Caco-2 (cell line): ENCODE results near the gene SPHK2. TPM values are rescaled to one million over a fixed set of nuclear protein-coding genes. Genes with fewer than 3 reads are reported as not detected.
A peak's percentile ranks its signal among the peaks of the same experiment; 100 is the strongest.

Source experiments
- BruUV-seq: library from RNA; stranded (reverse); fragments of 400-500 nt; replicated peaks from 2 replicates; lab custom pipeline; 2021; lab: Mats Ljungman, UMichigan
- CTCF ChIA-PET: fragments of 300-600 bp; sonication (Branson Sonifier 250); formaldehyde crosslinking; loops from one replicate; lab custom pipeline; 2022; ENCODE audit warnings: antibody characterized with exemption; lab: Charles Lee
- POLR2A ChIA-PET: fragments of 300-600 bp; sonication (Branson Sonifier 250); formaldehyde crosslinking; loops from one replicate; lab custom pipeline; 2022; ENCODE audit warnings: antibody characterized with exemption; lab: Charles Lee
- DNase-seq, 2 experiments: peaks; one replicate each; pipeline versions ENCODE4 v3.0.0 to v3.0.0-alpha.2; 2020 to 2022
- H3K27me3 ChIP-seq: replicated peaks from 2 replicates; pipeline ENCODE4 v1.6.0; 2011; ENCODE audit warnings: low read length; ENCODE audit not compliant: control insufficient read depth, insufficient read depth
- H3K36me3 ChIP-seq: 2 replicates; pipeline ENCODE4 v1.5.1; 2011; ENCODE audit warnings: low read length; ENCODE audit not compliant: control insufficient read depth, insufficient read depth
- H3K4me1 ChIP-seq: fragments of 250-450 bp; sonication (Bioruptor Pico); 2 replicates; pipeline ENCODE4 v1.5.1; 2020; ENCODE audit warnings: mild to moderate bottlenecking
- H3K4me3 ChIP-seq: 2 replicates; pipeline ENCODE4 v1.5.1; 2011; ENCODE audit warnings: low read depth, mild to moderate bottlenecking, control low read depth, low read length
- H3K9me3 ChIP-seq: fragments of 250-450 bp; sonication (Bioruptor Pico); 2 replicates; pipeline ENCODE4 v1.5.1; 2020; ENCODE audit warnings: mild to moderate bottlenecking, moderate library complexity
- H3K27ac Mint-ChIP-seq: one replicate; pipeline ENCODE4 v1.8.0; 2022; ENCODE audit warnings: mixed read lengths; ENCODE audit not compliant: unreplicated experiment
- H3K27me3 Mint-ChIP-seq: one replicate; pipeline ENCODE4 v1.8.0; 2022; ENCODE audit warnings: mixed read lengths; ENCODE audit not compliant: insufficient read depth, unreplicated experiment
- H3K36me3 Mint-ChIP-seq: one replicate; pipeline ENCODE4 v1.8.0; 2022; ENCODE audit warnings: mild to moderate bottlenecking, mixed read lengths; ENCODE audit not compliant: insufficient read depth, unreplicated experiment
- H3K4me1 Mint-ChIP-seq: one replicate; pipeline ENCODE4 v1.8.0; 2022; ENCODE audit warnings: low read depth, mixed read lengths; ENCODE audit not compliant: unreplicated experiment
- H3K4me3 Mint-ChIP-seq: one replicate; pipeline ENCODE4 v1.8.0; 2022; ENCODE audit warnings: mild to moderate bottlenecking, moderate library complexity, mixed read lengths; ENCODE audit not compliant: unreplicated experiment
- H3K9me3 Mint-ChIP-seq: one replicate; pipeline ENCODE4 v1.8.0; 2022; ENCODE audit warnings: mixed read lengths; ENCODE audit not compliant: unreplicated experiment
- intact Hi-C: fragments of 100-400 bp; cut with micrococcal nuclease; formaldehyde crosslinking; loops from one replicate; pipeline ENCODE4 v1.10.0; 2022; ENCODE audit not compliant: unreplicated experiment
- total RNA-seq: library from RNA; stranded (reverse); gene quantifications from 2 replicates; pipeline ENCODE4 v1.2.3, GENCODE V29; 2022
- TF ChIP-seq, protein P1 (sequence below), 2 experiments: fragments of 200-600 bp in 1 of 2; IDR thresholded peaks; 1 replicate in 1 of 2; 2 replicates in 1 of 2; pipeline versions ENCODE4 v1.5.1 to v1.8.0; 2011 to 2022; ENCODE audit warnings: antibody characterized with exemption in 1 of 2, control low read depth in 1 of 2, inconsistent platforms in 1 of 2, low read depth in 1 of 2, low read length in 1 of 2, mild to moderate bottlenecking in 1 of 2, moderate library complexity in 1 of 2; ENCODE audit not compliant: insufficient read depth in 1 of 2, severe bottlenecking in 1 of 2, unreplicated experiment in 1 of 2

Gene SPHK2
- total RNA-seq, 1 experiment from 2014 or later = 140 TPM

DNA sequence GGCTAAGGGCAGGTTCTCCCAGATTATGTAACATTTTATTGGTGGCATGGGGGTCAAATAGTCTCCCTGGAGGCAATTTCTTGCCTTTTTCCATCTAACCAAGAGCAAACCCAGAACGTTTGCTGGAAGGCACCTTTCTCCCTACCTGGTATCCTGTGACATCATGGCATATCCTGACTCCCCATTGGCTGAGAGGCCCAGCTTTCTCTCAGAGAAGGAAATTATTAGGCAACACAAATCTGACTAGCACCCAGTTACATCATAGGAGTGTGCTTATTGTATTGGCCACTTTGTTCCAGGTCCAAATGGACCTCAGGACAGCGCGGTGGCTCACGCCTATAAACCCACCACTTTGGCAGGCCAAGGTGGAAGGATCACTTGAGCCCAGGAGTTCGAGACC is 40.5 kb downstream of the SPHK2 start:
- H3K9me3 ChIP-seq = no peaks in the 10 kb centered on the region
- POLR2A ChIA-PET = no interaction called here
- H3K4me1 ChIP-seq = peaks cover 10% of the 10 kb centered on the region; the same call in 1 of the 2 replicates
- Mint-ChIP-seq H3K36me3 (peaks cover 9% of the 10 kb centered on the region), H3K9me3 (no peaks in the 10 kb centered on the region), H3K4me3 (no peak overlapping the region), H3K27ac (no peak overlapping the region), H3K4me1 (no peaks in the 10 kb centered on the region), H3K27me3 (no peaks in the 10 kb centered on the region)
- BruUV-seq = no TSS peak
- H3K36me3 ChIP-seq = no peaks in the 10 kb centered on the region
- intact Hi-C loops = no loop called here
- CTCF ChIA-PET = no interaction called here
- H3K27me3 ChIP-seq = no peaks in the 10 kb centered on the region
- no peak overlapping the region for H3K4me3 ChIP-seq
- TF ChIP-seq, protein P1, sequence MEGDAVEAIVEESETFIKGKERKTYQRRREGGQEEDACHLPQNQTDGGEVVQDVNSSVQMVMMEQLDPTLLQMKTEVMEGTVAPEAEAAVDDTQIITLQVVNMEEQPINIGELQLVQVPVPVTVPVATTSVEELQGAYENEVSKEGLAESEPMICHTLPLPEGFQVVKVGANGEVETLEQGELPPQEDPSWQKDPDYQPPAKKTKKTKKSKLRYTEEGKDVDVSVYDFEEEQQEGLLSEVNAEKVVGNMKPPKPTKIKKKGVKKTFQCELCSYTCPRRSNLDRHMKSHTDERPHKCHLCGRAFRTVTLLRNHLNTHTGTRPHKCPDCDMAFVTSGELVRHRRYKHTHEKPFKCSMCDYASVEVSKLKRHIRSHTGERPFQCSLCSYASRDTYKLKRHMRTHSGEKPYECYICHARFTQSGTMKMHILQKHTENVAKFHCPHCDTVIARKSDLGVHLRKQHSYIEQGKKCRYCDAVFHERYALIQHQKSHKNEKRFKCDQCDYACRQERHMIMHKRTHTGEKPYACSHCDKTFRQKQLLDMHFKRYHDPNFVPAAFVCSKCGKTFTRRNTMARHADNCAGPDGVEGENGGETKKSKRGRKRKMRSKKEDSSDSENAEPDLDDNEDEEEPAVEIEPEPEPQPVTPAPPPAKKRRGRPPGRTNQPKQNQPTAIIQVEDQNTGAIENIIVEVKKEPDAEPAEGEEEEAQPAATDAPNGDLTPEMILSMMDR (IDR thresholded peaks at IDR 0.05; ENCODE audit: insufficient read depth in 1 of 2, low read depth in 1 of 2, low read length in 1 of 2, severe bottlenecking in 1 of 2, unreplicated experiment in 1 of 2) = no peak
- peak; percentile 65 to 67 for DNase-seq

DNA sequence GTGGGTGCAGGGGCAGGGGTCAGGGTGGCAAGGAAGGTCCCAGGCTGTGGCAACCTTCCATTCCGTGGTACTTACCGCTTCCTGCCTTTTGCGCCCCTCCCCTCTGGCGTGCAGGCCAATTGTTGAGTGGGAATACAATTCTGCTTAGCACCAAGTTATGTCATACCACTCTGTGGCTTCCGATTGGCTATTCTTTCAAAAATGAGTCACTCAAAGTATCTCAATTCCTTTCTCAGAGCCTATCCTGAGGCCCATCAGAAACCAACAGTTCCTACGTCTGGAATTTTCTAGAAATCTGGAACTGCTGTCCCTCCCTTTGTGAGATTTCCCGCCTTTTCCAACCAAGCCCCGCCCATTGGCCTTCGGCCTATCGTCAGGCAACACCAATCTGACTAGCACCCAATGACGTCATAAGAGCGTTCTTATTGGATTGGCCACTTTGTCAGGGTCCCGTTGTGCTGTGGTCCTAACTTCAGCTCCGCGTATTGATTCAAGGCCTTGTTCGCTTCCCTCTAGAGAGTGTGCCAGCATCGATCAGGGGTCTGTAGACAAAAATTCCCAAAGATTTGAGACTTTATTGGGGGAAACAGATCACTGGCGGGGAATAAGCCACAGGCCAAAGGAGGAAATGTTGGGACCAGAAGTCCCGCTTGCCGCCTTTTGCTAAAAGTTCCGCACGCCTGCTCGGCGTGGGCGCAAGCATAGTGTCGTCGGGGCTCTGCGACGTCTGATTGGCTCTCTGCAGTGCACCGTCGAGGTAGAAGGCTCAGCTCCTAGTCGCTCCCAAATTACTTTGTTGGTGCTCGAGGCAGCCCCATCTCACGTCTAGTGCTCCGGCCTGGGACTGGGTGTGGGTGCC is 41.8 kb downstream of the SPHK2 start:
- H3K36me3 ChIP-seq = no peaks in the 10 kb centered on the region
- ChIA-PET CTCF (no interaction called here), POLR2A (interaction anchor here (0.5 kb wide), 1 partner anchor 30 kb away, joined by 4 read pairs; no protein-coding TSS in a partner anchor)
- H3K4me1 Mint-ChIP-seq = peaks cover 5% of the 10 kb centered on the region
- peaks cover 9% of the 10 kb centered on the region for H3K36me3 Mint-ChIP-seq
- intact Hi-C loops = no loop called here
- H3K4me1 ChIP-seq = peaks cover 18% of the 10 kb centered on the region; the same call in 1 of the 2 replicates
- peak overlapping the region; percentile 40 for H3K27ac Mint-ChIP-seq
- H3K9me3 ChIP-seq = no peaks in the 10 kb centered on the region
- no TSS peak for BruUV-seq
- H3K27me3 ChIP-seq = no peaks in the 10 kb centered on the region
- H3K27me3 Mint-ChIP-seq = no peaks in the 10 kb centered on the region
- no peaks in the 10 kb centered on the region for H3K9me3 Mint-ChIP-seq
- H3K4me3 Mint-ChIP-seq = no peak overlapping the region
- DNase-seq = peak; percentile 75 to 83
- TF ChIP-seq, protein P1 (IDR thresholded peaks at IDR 0.05; ENCODE audit: insufficient read depth in 1 of 2, low read depth in 1 of 2, low read length in 1 of 2, severe bottlenecking in 1 of 2, unreplicated experiment in 1 of 2) = no peak
- no peak overlapping the region for H3K4me3 ChIP-seq

DNA sequence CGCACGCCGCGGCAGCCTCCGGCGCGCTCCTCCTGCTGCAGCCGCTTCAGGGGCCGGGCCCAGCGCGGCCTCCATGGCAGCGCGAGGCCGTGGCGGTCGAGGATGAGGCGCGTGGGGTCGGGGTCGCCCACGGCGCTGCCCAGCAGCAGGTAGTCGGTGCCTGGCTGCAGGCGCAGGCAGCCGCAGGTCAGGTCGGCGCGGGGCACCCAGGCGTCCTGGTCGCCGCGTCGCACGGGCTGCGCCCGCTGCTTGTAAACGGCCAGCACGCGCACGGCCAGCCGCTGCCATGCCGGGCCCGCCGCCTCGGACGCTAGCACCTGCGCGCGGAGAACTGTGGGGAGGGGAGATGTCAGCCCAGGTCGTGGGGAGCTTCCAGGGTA is 42.4 kb downstream of the SPHK2 start:
- Mint-ChIP-seq H3K4me1 (peaks cover 7% of the 10 kb centered on the region), H3K4me3 (no peak overlapping the region), H3K27me3 (no peaks in the 10 kb centered on the region), H3K36me3 (peaks cover 9% of the 10 kb centered on the region), H3K9me3 (no peaks in the 10 kb centered on the region), H3K27ac (no peak overlapping the region)
- BruUV-seq = no TSS peak
- peaks cover 21% of the 10 kb centered on the region; the same call in 1 of the 2 replicates for H3K4me1 ChIP-seq
- no peaks in the 10 kb centered on the region for H3K9me3 ChIP-seq
- ChIA-PET CTCF (no interaction called here), POLR2A (interaction anchor here (0.5 kb wide), 1 partner anchor 29 kb away, joined by 4 read pairs; no protein-coding TSS in a partner anchor)
- DNase-seq = no peak
- H3K36me3 ChIP-seq = no peaks in the 10 kb centered on the region
- no peak overlapping the region for H3K4me3 ChIP-seq
- no peaks in the 10 kb centered on the region for H3K27me3 ChIP-seq
- TF ChIP-seq, protein P1 (IDR thresholded peaks at IDR 0.05; ENCODE audit: insufficient read depth in 1 of 2, low read depth in 1 of 2, low read length in 1 of 2, severe bottlenecking in 1 of 2, unreplicated experiment in 1 of 2) = no peak
- intact Hi-C loops = no loop called here
